Thoracic aorta (tissue), 2 donors: Measurements from ENCODE around the gene MADCAM1. TPM values are rescaled to one million over a fixed set of nuclear protein-coding genes. Genes with fewer than 3 reads are reported as not detected.

Experiments used
- ATAC-seq: fragments of 150-250 bp; one replicate; pipeline ENCODE4 v1.8.0; 2017; ENCODE audit warnings: low read depth; ENCODE audit not compliant: insufficient number of reproducible peaks, low FRiP score
- DNase-seq: peaks from one replicate; pipeline ENCODE4 v3.0.0-alpha.2; 2020; ENCODE audit warnings: low spot score
- H3K27ac ChIP-seq, 2 donors: fragments of 200-600 bp; sonication (generic); 1 replicate in 1 of 2; 2 replicates in 1 of 2; pipeline ENCODE4 v1.5.1; 2016; ENCODE audit warnings: mild to moderate bottlenecking in 2 of 2, moderate library complexity in 2 of 2
- H3K27me3 ChIP-seq: fragments of 200-600 bp; sonication (generic); replicated peaks from 2 replicates; pipeline ENCODE4 v1.6.0; 2016; ENCODE audit warnings: mild to moderate bottlenecking; ENCODE audit not compliant: insufficient read depth
- H3K36me3 ChIP-seq: fragments of 200-600 bp; sonication (generic); one replicate; pipeline ENCODE4 v1.5.1; 2016
- H3K4me1 ChIP-seq, 2 donors: fragments of 200-600 bp; sonication (generic); 1 replicate in 1 of 2; 2 replicates in 1 of 2; pipeline versions ENCODE4 v1.5.1 to v1.6.0; 2016; ENCODE audit warnings: low read depth in 2 of 2, mild to moderate bottlenecking in 1 of 2; ENCODE audit not compliant: control insufficient read depth in 1 of 2
- H3K4me3 ChIP-seq: fragments of 200-600 bp; sonication (generic); 2 replicates; pipeline ENCODE4 v1.5.1; 2016; ENCODE audit warnings: mild to moderate bottlenecking
- H3K9me3 ChIP-seq: fragments of 200-600 bp; sonication (generic); 2 replicates; pipeline ENCODE4 v1.5.1; 2016
- total RNA-seq, 2 donors: library from RNA; depleted of rRNA; stranded (reverse); fragments of >200 nt; gene quantifications; one replicate each; pipeline versions ENCODE4 v1.1.0 to v1.2.3, GENCODE V29; 2016
- TF ChIP-seq, protein P1 (sequence below): fragments of 200-600 bp; sonication (generic); IDR thresholded peaks from one replicate; pipeline ENCODE4 v1.5.1; 2019; ENCODE audit warnings: antibody characterized with exemption

The MADCAM1 gene
- total RNA-seq, 2 donors from 2014 or later = 0.92 TPM; not detected in 1

DNA sequence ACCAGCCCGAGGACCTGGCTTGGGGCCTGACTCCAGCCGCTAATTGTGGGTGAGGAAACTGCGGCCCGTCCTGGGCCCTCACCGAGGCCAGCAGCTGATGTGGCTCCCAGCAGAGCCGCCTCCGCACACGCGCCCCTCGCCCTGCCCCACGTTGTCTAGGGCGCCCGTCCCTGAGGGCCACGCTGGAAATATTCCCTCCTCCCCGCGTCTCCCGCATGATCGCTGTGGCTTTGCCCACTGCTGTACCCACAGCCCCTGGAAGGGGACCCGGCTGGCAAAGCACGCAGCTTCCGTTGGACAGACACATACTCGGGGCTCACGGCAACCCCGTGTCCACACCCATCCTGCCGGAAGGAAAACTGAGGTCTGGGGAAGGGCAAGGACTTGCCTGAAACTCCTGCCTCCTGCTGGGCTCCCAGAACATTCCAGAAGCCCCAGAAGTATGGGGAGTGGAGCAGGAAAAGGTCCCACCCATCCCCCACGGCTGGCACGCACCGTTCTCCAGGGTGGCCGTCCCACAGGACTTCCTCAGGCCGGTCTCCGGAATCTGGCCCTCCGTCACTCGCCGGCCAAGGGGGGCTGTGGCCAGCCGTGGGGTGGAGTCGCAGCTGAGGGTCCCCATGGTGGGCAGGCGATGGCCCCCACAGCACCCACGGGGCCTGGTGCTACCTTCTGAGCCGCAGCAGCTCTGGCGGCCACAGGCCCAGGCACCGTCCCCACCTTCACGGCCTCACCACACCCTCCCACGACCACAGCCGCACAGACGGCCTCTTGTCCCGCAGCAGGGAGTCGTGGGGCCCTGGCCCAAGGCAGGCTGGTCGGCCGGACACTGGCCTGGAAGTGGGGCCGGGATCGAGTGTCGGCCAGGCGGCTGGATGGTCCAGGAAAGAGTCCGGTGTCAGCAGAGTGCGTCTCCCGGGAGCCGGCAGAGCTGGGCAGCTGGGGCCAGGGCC is 21.9 kb upstream of the MADCAM1 start:
- H3K36me3 ChIP-seq = no peaks in the 10 kb centered on the region
- ATAC-seq (no peak), DNase-seq (no peak)
- no peaks in the 10 kb centered on the region for H3K9me3 ChIP-seq
- H3K27ac ChIP-seq = no peak overlapping the region
- no peak overlapping the region for H3K4me3 ChIP-seq
- H3K4me1 ChIP-seq = no peaks in the 10 kb centered on the region
- no peaks in the 10 kb centered on the region for H3K27me3 ChIP-seq
- TF ChIP-seq, protein P1, sequence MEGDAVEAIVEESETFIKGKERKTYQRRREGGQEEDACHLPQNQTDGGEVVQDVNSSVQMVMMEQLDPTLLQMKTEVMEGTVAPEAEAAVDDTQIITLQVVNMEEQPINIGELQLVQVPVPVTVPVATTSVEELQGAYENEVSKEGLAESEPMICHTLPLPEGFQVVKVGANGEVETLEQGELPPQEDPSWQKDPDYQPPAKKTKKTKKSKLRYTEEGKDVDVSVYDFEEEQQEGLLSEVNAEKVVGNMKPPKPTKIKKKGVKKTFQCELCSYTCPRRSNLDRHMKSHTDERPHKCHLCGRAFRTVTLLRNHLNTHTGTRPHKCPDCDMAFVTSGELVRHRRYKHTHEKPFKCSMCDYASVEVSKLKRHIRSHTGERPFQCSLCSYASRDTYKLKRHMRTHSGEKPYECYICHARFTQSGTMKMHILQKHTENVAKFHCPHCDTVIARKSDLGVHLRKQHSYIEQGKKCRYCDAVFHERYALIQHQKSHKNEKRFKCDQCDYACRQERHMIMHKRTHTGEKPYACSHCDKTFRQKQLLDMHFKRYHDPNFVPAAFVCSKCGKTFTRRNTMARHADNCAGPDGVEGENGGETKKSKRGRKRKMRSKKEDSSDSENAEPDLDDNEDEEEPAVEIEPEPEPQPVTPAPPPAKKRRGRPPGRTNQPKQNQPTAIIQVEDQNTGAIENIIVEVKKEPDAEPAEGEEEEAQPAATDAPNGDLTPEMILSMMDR = no peak

DNA sequence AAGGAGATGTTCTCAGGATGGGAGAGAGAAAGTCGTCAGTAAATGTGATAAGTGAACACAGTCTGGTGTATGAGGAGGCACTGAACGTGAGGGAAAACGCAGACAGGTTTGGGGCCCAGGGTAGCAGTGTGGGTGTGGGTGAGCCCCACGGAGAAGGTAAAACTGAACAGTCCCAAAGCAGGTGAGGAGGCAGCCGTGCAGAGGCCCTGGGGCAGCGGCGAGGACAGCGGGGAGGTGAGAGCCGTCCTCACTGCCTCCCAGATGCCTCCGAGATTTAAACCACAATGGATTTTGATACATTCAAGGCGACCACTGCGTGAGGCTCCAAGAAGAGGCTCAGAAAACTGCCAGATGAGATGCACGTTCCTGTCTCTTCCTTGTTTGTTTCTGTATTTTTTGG is 20.9 kb upstream of the MADCAM1 start:
- Histone ChIP-seq H3K27me3 (no peaks in the 10 kb centered on the region), H3K9me3 (no peaks in the 10 kb centered on the region), H3K4me1 (peaks cover 0 to 6% of the 10 kb centered on the region in 2 donors), H3K4me3 (no peak overlapping the region), H3K27ac (no peak overlapping the region), H3K36me3 (no peaks in the 10 kb centered on the region)
- TF ChIP-seq, protein P1 = no peak
- no peak for ATAC-seq
- no peak for DNase-seq

DNA sequence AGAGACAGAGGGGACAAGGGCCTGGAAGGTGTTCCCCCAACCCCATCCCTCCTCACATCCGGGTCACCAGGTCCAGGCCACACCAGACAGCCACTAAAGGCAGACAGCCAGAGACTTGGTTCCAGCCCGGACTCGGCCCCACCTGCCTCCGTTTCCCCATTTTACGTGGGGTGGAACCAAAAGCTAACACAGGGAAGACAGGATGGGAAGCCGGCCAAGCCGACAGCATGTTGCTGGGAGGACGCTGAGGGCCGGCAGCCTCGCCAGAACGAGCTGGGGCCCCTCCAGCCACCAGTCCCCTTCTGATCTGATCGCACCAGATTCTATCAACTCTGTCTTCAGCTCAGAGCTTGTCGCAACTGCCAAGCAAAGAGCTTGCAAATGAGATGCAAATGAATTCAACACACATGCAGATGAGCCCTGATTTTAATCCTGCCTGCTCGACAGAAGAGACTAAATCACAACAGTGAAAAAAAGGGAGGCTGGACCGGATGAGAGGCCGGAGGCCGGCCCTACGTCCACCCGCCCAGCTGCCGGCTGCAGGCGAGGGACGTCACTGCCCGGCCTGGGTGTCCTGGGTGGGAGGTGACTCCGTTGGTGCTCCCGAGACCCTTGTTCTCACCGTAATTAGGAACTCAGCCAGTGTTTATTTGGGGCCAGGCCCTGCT is 17.9 kb upstream of the MADCAM1 start:
- H3K4me1 ChIP-seq = peaks cover 0 to 6% of the 10 kb centered on the region in 2 donors
- TF ChIP-seq, protein P1 = no peak
- H3K9me3 ChIP-seq = no peaks in the 10 kb centered on the region
- DNase-seq (no peak), ATAC-seq (no peak)
- no peaks in the 10 kb centered on the region for H3K27me3 ChIP-seq
- H3K4me3 ChIP-seq = no peak overlapping the region
- no peaks in the 10 kb centered on the region for H3K36me3 ChIP-seq
- no peak overlapping the region for H3K27ac ChIP-seq

DNA sequence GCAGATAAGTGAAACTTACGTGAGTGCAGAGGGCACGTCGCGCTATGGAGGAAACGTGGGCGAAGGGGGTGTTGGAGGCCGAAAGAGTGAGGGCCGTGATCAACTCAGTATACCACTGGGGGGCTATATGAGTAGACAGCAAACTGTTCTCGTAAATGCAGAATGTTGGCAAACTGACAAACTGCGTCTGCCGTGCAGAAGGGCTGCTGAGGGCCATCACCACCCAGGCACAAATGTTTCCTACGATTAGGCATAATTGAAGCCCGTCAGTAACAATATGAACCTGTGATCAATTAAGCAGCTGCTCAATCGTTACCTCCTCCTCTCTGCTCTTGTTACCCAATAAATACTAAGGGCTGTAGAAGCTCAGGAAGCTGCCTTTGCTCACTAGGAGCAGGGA is 17.3 kb upstream of the MADCAM1 start:
- H3K4me1 ChIP-seq = peaks cover 0 to 6% of the 10 kb centered on the region in 2 donors
- no peak for ATAC-seq

More for the DNA sequence above, 17.3 kb upstream of the MADCAM1 start:
- DNase-seq = no peak
- TF ChIP-seq, protein P1 = no peak
- H3K4me3 ChIP-seq = no peak overlapping the region
- no peaks in the 10 kb centered on the region for H3K36me3 ChIP-seq
- no peaks in the 10 kb centered on the region for H3K27me3 ChIP-seq
- no peaks in the 10 kb centered on the region for H3K9me3 ChIP-seq
- H3K27ac ChIP-seq = no peak overlapping the region
